ENCODE results near the gene EFNA5.

Gene EFNA5

GRCh38 chr5:107340631-107341030 is 330.1 kb downstream of the EFNA5 start:
- WGBS (ENCODE audit: insufficient coverage, insufficient read length): no CpG with 5 or more reads among the region's 3 CpGs
- Histone ChIP-seq H3K36me3 (ENCODE audit: control insufficient read depth, insufficient read depth, low read length) (no peaks in the 10 kb centered on the region), H3K27ac (ENCODE audit: low read length) (no peak overlapping the region), H3K4me3 (ENCODE audit: low read length) (no peak overlapping the region), H3K9me3 (ENCODE audit: control insufficient read depth, insufficient read depth, low read length) (no peaks in the 10 kb centered on the region), H3K4me1 (ENCODE audit: control insufficient read depth, insufficient read depth, low read length) (no peaks in the 10 kb centered on the region; the same call in 1 of the 2 replicates), H3K27me3 (ENCODE audit: control insufficient read depth, insufficient read depth, low read length) (no peaks in the 10 kb centered on the region)
- no peak for DNase-seq (ENCODE audit: low read depth, low spot score)

GRCh38 chr5:107338335-107338734 is 332.4 kb downstream of the EFNA5 start:
- Histone ChIP-seq H3K27me3 (ENCODE audit: control insufficient read depth, insufficient read depth, low read length) (no peaks in the 10 kb centered on the region), H3K4me3 (ENCODE audit: low read length) (no peak overlapping the region), H3K9me3 (ENCODE audit: control insufficient read depth, insufficient read depth, low read length) (no peaks in the 10 kb centered on the region), H3K36me3 (ENCODE audit: control insufficient read depth, insufficient read depth, low read length) (no peaks in the 10 kb centered on the region), H3K27ac (ENCODE audit: low read length) (no peak overlapping the region), H3K4me1 (ENCODE audit: control insufficient read depth, insufficient read depth, low read length) (no peaks in the 10 kb centered on the region; the same call in 1 of the 2 replicates)
- WGBS (ENCODE audit: insufficient coverage, insufficient read length): no CpG with 5 or more reads among the region's 2 CpGs
- DNase-seq (ENCODE audit: low read depth, low spot score): no peak

GRCh38 chr5:107337281-107337680 is 333.5 kb downstream of the EFNA5 start:
- no peak for DNase-seq (ENCODE audit: low read depth, low spot score)
- Histone ChIP-seq H3K36me3 (ENCODE audit: control insufficient read depth, insufficient read depth, low read length) (no peaks in the 10 kb centered on the region), H3K4me1 (ENCODE audit: control insufficient read depth, insufficient read depth, low read length) (no peaks in the 10 kb centered on the region), H3K27ac (ENCODE audit: low read length) (no peak overlapping the region), H3K27me3 (ENCODE audit: control insufficient read depth, insufficient read depth, low read length) (no peaks in the 10 kb centered on the region), H3K4me3 (ENCODE audit: low read length) (no peak overlapping the region), H3K9me3 (ENCODE audit: control insufficient read depth, insufficient read depth, low read length) (no peaks in the 10 kb centered on the region)
- WGBS (ENCODE audit: insufficient coverage, insufficient read length): no CpG with 5 or more reads among the region's 1 CpG

- Histone ChIP-seq H3K4me1 (ENCODE audit: control insufficient read depth, insufficient read depth, low read length) (no peaks in the 10 kb centered on the region), H3K9me3 (ENCODE audit: control insufficient read depth, insufficient read depth, low read length) (no peaks in the 10 kb centered on the region), H3K27me3 (ENCODE audit: control insufficient read depth, insufficient read depth, low read length) (no peaks in the 10 kb centered on the region), H3K4me3 (ENCODE audit: low read length) (no peak overlapping the region), H3K27ac (ENCODE audit: low read length) (no peak overlapping the region), H3K36me3 (ENCODE audit: control insufficient read depth, insufficient read depth, low read length) (no peaks in the 10 kb centered on the region)
- no peak for DNase-seq (ENCODE audit: low read depth, low spot score)
- no CpG with 5 or more reads among the region's 2 CpGs for WGBS (ENCODE audit: insufficient coverage, insufficient read length)
Observed at GRCh38 chr5:107331882-107332281, 338.9 kb downstream of the EFNA5 start.

GRCh38 chr5:107331312-107331711 is 339.4 kb downstream of the EFNA5 start:
- no CpG with 5 or more reads among the region's 1 CpG for WGBS (ENCODE audit: insufficient coverage, insufficient read length)
- no peak for DNase-seq (ENCODE audit: low read depth, low spot score)
- H3K9me3 ChIP-seq (ENCODE audit: control insufficient read depth, insufficient read depth, low read length): no peaks in the 10 kb centered on the region
- no peaks in the 10 kb centered on the region for H3K4me1 ChIP-seq (ENCODE audit: control insufficient read depth, insufficient read depth, low read length)
- no peak overlapping the region for H3K27ac ChIP-seq (ENCODE audit: low read length)
- H3K27me3 ChIP-seq (ENCODE audit: control insufficient read depth, insufficient read depth, low read length): no peaks in the 10 kb centered on the region
- no peaks in the 10 kb centered on the region for H3K36me3 ChIP-seq (ENCODE audit: control insufficient read depth, insufficient read depth, low read length)
- no peak overlapping the region for H3K4me3 ChIP-seq (ENCODE audit: low read length)

GRCh38 chr5:107330903-107331302 is 339.8 kb downstream of the EFNA5 start:
- no peaks in the 10 kb centered on the region for H3K9me3 ChIP-seq (ENCODE audit: control insufficient read depth, insufficient read depth, low read length)
- no peak overlapping the region for H3K4me3 ChIP-seq (ENCODE audit: low read length)
- H3K4me1 ChIP-seq (ENCODE audit: control insufficient read depth, insufficient read depth, low read length): no peaks in the 10 kb centered on the region
- H3K27ac ChIP-seq (ENCODE audit: low read length): no peak overlapping the region
- DNase-seq (ENCODE audit: low read depth, low spot score): no peak
- H3K27me3 ChIP-seq (ENCODE audit: control insufficient read depth, insufficient read depth, low read length): no peaks in the 10 kb centered on the region
- no CpG with 5 or more reads among the region's 9 CpGs for WGBS (ENCODE audit: insufficient coverage, insufficient read length)
- no peaks in the 10 kb centered on the region for H3K36me3 ChIP-seq (ENCODE audit: control insufficient read depth, insufficient read depth, low read length)

GRCh38 chr5:107329850-107330249 is 340.9 kb downstream of the EFNA5 start:
- Histone ChIP-seq H3K9me3 (ENCODE audit: control insufficient read depth, insufficient read depth, low read length) (no peaks in the 10 kb centered on the region), H3K4me1 (ENCODE audit: control insufficient read depth, insufficient read depth, low read length) (no peaks in the 10 kb centered on the region), H3K4me3 (ENCODE audit: low read length) (no peak overlapping the region), H3K27me3 (ENCODE audit: control insufficient read depth, insufficient read depth, low read length) (no peaks in the 10 kb centered on the region), H3K27ac (ENCODE audit: low read length) (no peak overlapping the region), H3K36me3 (ENCODE audit: control insufficient read depth, insufficient read depth, low read length) (no peaks in the 10 kb centered on the region)
- no peak for DNase-seq (ENCODE audit: low read depth, low spot score)
